ENCODE measurements around the gene ACTN4. TPM values are rescaled to one million over a fixed set of nuclear protein-coding genes. Genes with fewer than 3 reads are reported as not detected.

Gene ACTN4
- total and polyA plus RNA-seq, 2 experiments from 2014 or later: 68.9 to 427 TPM

GRCh38 chr19:38695832-38696728 lies 48.6 kb downstream of the ACTN4 start:
- peaks cover 94% of the 10 kb centered on the region for H3K79me2 ChIP-seq (replicated peaks; ENCODE audit: insufficient read depth)
- no peak overlapping the region for H2AFZ ChIP-seq
- peaks cover 30% of the 10 kb centered on the region for H4K20me1 ChIP-seq (replicated peaks; ENCODE audit: insufficient read depth)
- Mint-ChIP-seq H3K27me3 (ENCODE audit: insufficient read depth, low read depth, poor library complexity) (peaks cover 30% of the 10 kb centered on the region), H3K4me1 (peaks cover 75% of the 10 kb centered on the region), H3K27ac (peak overlapping the region; percentile 79), H3K9me3 (no peaks in the 10 kb centered on the region), H3K36me3 (ENCODE audit: low read depth) (peaks cover 39% of the 10 kb centered on the region), H3K4me3 (no peak overlapping the region)
- no peak overlapping the region for H3K4me3 ChIP-seq
- ATAC-seq (no peak), DNase-seq (ENCODE audit: low spot score) (no peak)
- peaks cover 9% of the 10 kb centered on the region; the same call in 1 of the 2 replicates for H3F3A ChIP-seq (replicated peaks; ENCODE audit: low read depth)
- no peak for TF ChIP-seq EZH2phosphoT487 (IDR thresholded peaks at IDR 0.05; ENCODE audit: unreplicated experiment)
- no peak for TF ChIP-seq ZNF462 (CRISPR knock-in tag; IDR thresholded peaks at IDR 0.05)
- TF ChIP-seq ETS1 (IDR thresholded peaks at IDR 0.05): no peak
- H3K27me3 ChIP-seq (ENCODE audit: insufficient read depth): no peaks in the 10 kb centered on the region
- H3K4me1 ChIP-seq (ENCODE audit: insufficient read depth): peaks cover 46% of the 10 kb centered on the region
- peaks cover 4% of the 10 kb centered on the region; the same call in 1 of the 2 replicates for H3K36me3 ChIP-seq (ENCODE audit: insufficient read depth)
- H3K4me2 ChIP-seq: no peak overlapping the region
- peak overlapping the region; percentile 55; the same call in 1 of the 2 replicates for H3K27ac ChIP-seq (ENCODE audit: low read depth)
- no peaks in the 10 kb centered on the region for H3K9me2 ChIP-seq (ENCODE audit: insufficient read depth)

Measured in GM23338 (cell line).